NB4 (cell line): ENCODE data around the gene MECP2.

Experiments used
- POLR2A ChIP-seq: IDR thresholded peaks from 2 replicates; pipeline ENCODE4 v1.6.1; 2011; ENCODE audit warnings: mild to moderate bottlenecking; ENCODE audit not compliant: insufficient read length; ENCODE audit errors: extremely low read depth
- TF ChIP-seq, protein P1 (sequence below): IDR thresholded peaks from one replicate; pipeline ENCODE4 v1.5.1; 2012; ENCODE audit warnings: low read depth, low read length

DNA sequence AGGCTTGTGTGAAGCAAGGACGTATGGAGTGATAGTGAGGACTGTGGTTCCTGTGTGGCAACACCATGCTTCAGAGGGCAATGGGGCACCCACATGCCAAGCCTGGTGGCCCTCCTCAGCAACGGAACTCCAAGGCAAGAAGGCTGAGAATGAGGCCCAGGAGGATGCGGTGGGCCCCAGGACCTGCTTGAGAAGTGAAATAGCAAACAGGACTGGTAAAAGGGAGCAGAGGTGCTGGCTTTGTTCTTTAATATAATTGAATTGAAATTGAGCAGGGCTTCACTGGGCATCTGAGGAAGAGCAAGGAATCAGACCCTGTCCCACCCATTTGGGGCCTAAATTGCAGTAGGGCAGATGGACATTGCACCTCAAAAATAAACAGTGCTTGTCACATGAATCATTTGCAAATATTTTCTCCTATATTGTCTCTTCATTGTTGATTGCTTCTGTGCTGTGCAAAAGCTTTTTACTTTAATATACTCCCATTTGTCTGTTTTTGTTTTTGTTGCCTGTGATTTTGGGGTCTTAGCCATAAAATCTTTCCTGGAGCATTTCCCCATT is 122.7 kb downstream of the MECP2 start:
- TF ChIP-seq, protein P1, sequence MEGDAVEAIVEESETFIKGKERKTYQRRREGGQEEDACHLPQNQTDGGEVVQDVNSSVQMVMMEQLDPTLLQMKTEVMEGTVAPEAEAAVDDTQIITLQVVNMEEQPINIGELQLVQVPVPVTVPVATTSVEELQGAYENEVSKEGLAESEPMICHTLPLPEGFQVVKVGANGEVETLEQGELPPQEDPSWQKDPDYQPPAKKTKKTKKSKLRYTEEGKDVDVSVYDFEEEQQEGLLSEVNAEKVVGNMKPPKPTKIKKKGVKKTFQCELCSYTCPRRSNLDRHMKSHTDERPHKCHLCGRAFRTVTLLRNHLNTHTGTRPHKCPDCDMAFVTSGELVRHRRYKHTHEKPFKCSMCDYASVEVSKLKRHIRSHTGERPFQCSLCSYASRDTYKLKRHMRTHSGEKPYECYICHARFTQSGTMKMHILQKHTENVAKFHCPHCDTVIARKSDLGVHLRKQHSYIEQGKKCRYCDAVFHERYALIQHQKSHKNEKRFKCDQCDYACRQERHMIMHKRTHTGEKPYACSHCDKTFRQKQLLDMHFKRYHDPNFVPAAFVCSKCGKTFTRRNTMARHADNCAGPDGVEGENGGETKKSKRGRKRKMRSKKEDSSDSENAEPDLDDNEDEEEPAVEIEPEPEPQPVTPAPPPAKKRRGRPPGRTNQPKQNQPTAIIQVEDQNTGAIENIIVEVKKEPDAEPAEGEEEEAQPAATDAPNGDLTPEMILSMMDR: no peak
- no peak for TF ChIP-seq POLR2A
